Measurements from ENCODE around the gene PSMC2. TPM values are rescaled to one million over a fixed set of nuclear protein-coding genes. Genes with fewer than 3 reads are reported as not detected.

The PSMC2 gene
- total RNA-seq, 1 donor from 2014 or later, result 80.5 TPM

DNA sequence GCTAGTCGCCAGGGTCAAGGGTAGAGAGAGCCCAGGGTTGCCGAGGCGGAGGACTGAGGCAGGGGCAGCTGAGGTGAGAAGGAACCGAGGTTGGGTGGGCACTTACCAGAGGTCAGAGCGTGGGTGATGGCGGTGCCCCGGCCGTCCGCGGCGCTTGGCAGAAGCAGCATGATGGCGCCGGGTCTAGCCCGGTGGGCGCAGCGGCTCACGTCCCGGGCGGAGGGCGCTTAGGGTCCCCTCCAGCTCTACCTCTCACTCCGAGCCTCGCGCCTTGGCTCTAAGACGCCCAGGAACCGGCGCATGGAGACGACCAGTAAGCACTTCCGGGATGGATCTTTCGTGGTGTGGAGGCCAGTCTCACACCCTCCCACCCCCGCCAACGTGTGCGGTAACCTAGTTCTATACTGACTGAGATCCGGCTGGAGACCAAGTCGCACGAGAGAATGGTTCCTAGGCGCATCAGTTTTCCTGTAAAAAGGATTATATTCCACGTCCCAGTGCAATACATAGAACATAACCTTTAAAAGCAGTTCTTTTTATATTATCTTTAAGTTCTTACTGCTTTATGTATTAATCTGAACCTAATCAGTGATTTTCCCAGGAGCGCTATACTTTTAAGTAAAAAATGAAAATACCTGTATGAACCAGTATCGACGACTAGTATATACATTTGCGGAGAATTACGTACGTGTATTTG, 2.8 kb upstream of the PSMC2 start, which contains the start of gene DNAJC2:
DNAJC2 (minus strand) TSS at position 315 of the 697 bp plus-strand sequence; CDS start at position 170, 145 bp downstream.
- Mint-ChIP-seq H3K4me3 (ENCODE audit: unreplicated experiment) (peak within 1 kb of the TSS; percentile 99), H3K27ac (ENCODE audit: unreplicated experiment) (peak within 1 kb of the TSS; percentile 95), H3K4me1 (ENCODE audit: unreplicated experiment) (peaks cover 45% of the 10 kb centered on the region), H3K36me3 (ENCODE audit: low read depth, unreplicated experiment) (peaks cover 30% of the 10 kb centered on the region), H3K9me3 (ENCODE audit: unreplicated experiment) (no peaks in the 10 kb centered on the region), H3K27me3 (ENCODE audit: unreplicated experiment) (peaks cover 3% of the 10 kb centered on the region)
- peak; percentile 68 for DNase-seq (ENCODE audit: low spot score)
- TF ChIP-seq, protein P1, sequence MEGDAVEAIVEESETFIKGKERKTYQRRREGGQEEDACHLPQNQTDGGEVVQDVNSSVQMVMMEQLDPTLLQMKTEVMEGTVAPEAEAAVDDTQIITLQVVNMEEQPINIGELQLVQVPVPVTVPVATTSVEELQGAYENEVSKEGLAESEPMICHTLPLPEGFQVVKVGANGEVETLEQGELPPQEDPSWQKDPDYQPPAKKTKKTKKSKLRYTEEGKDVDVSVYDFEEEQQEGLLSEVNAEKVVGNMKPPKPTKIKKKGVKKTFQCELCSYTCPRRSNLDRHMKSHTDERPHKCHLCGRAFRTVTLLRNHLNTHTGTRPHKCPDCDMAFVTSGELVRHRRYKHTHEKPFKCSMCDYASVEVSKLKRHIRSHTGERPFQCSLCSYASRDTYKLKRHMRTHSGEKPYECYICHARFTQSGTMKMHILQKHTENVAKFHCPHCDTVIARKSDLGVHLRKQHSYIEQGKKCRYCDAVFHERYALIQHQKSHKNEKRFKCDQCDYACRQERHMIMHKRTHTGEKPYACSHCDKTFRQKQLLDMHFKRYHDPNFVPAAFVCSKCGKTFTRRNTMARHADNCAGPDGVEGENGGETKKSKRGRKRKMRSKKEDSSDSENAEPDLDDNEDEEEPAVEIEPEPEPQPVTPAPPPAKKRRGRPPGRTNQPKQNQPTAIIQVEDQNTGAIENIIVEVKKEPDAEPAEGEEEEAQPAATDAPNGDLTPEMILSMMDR (IDR thresholded peaks at IDR 0.05; ENCODE audit: unreplicated experiment), result no peak

DNA sequence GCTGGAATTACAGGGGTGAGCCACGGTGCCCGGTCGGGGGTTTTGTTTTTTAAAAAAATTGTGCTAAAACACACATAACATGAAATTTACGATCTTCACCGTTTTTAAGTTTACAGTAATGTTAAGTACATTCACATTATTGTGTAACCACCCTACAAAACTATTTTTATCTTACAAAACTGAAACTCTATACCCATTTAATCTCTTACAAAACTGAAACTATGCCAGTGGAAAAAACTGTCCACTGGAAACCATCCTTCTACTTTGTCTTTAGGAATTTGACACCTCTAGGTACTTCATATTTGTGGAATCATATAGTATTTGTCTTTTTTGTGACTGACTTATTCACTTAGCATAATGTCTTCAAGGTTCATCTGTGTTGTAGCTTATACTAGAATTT, 1.0 kb upstream of the PSMC2 start:
- peaks cover 12% of the 10 kb centered on the region for H3K36me3 Mint-ChIP-seq (ENCODE audit: low read depth, unreplicated experiment)
- H3K4me1 Mint-ChIP-seq (ENCODE audit: unreplicated experiment), result peaks cover 46% of the 10 kb centered on the region
- DNase-seq (ENCODE audit: low spot score), result no peak
- H3K27ac Mint-ChIP-seq (ENCODE audit: unreplicated experiment), result no peak overlapping the region
- H3K9me3 Mint-ChIP-seq (ENCODE audit: unreplicated experiment), result no peaks in the 10 kb centered on the region
- peaks cover 3% of the 10 kb centered on the region for H3K27me3 Mint-ChIP-seq (ENCODE audit: unreplicated experiment)
- H3K4me3 Mint-ChIP-seq (ENCODE audit: unreplicated experiment), result no peak overlapping the region
- TF ChIP-seq, protein P1 (IDR thresholded peaks at IDR 0.05; ENCODE audit: unreplicated experiment), result no peak

DNA sequence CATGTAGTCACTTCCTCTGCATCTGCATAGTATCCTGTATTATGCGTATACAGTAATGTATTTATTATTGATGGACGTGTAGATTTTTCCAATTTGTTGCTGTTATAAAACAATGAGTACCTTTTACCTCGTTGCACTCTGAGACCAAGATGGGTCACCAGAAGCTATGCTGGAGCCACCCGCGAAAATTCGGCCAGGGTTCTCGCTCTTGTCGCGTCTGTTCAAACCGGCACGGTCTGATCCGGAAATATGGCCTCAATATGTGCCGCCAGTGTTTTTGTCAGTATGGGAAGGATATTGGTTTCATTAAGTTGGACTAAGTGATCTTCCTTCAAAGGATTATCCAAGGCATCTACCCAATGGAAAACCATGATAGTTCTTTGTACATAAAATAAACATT, 1.0 kb downstream of the PSMC2 start:
- Mint-ChIP-seq H3K27ac (ENCODE audit: unreplicated experiment) (peak overlapping the region; percentile 99), H3K9me3 (ENCODE audit: unreplicated experiment) (no peaks in the 10 kb centered on the region), H3K36me3 (ENCODE audit: low read depth, unreplicated experiment) (peaks cover 6% of the 10 kb centered on the region), H3K4me3 (ENCODE audit: unreplicated experiment) (peak overlapping the region; percentile 98), H3K27me3 (ENCODE audit: unreplicated experiment) (peaks cover 3% of the 10 kb centered on the region), H3K4me1 (ENCODE audit: unreplicated experiment) (peaks cover 40% of the 10 kb centered on the region)
- DNase-seq (ENCODE audit: low spot score), result no peak
- TF ChIP-seq, protein P1 (IDR thresholded peaks at IDR 0.05; ENCODE audit: unreplicated experiment), result no peak

DNA sequence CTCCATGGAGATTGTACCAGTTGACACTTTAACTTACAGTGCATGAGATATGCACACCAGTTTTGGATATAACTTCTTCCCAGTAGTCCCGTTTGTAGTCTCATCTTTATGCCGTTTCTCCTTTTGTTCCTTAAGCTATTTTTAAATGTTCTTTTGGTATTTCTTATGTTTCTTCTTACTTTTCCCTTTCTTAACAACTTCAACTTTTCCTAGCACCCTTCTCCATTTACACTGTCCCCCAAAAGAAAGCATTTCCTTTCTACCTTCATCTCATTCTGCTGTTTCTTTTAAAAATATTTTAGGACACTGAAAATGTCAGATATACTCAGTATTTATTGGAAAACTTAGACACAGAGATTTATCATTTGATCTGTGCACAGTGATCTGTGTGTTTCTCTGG, 1.5 kb downstream of the PSMC2 start:
- Mint-ChIP-seq H3K36me3 (ENCODE audit: low read depth, unreplicated experiment) (peaks cover 3% of the 10 kb centered on the region), H3K9me3 (ENCODE audit: unreplicated experiment) (no peaks in the 10 kb centered on the region), H3K4me1 (ENCODE audit: unreplicated experiment) (peaks cover 35% of the 10 kb centered on the region), H3K4me3 (ENCODE audit: unreplicated experiment) (peak overlapping the region; percentile 98), H3K27ac (ENCODE audit: unreplicated experiment) (peak overlapping the region; percentile 70), H3K27me3 (ENCODE audit: unreplicated experiment) (peaks cover 2% of the 10 kb centered on the region)
- TF ChIP-seq, protein P1 (IDR thresholded peaks at IDR 0.05; ENCODE audit: unreplicated experiment), result no peak
- DNase-seq (ENCODE audit: low spot score), result no peak

DNA sequence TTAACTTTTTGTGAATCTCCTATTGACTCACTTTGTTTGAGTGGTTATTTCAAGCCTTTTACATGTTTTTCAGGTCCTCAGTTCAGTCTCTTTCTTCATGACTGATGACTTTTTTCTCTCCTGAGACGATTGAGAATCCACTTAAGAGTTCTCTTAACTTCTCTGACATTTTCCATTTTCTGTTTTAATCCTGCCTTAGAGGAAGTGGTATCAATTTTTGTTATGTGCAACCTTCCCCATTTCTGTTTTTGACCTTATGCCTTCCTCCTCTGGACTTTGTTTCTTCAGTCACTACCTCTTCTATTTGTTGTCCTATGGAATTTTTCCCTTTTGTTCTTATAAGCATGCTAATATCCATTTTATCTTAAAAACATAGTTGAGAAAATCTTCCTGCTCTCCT, 2.4 kb downstream of the PSMC2 start:
- H3K27me3 Mint-ChIP-seq (ENCODE audit: unreplicated experiment), result no peaks in the 10 kb centered on the region
- H3K9me3 Mint-ChIP-seq (ENCODE audit: unreplicated experiment), result no peaks in the 10 kb centered on the region
- peaks cover 29% of the 10 kb centered on the region for H3K4me1 Mint-ChIP-seq (ENCODE audit: unreplicated experiment)
- H3K27ac Mint-ChIP-seq (ENCODE audit: unreplicated experiment), result peak overlapping the region; percentile 50
- H3K4me3 Mint-ChIP-seq (ENCODE audit: unreplicated experiment), result peak overlapping the region; percentile 32
- no peaks in the 10 kb centered on the region for H3K36me3 Mint-ChIP-seq (ENCODE audit: low read depth, unreplicated experiment)
- DNase-seq (ENCODE audit: low spot score), result no peak
- TF ChIP-seq, protein P1 (IDR thresholded peaks at IDR 0.05; ENCODE audit: unreplicated experiment), result no peak

Measured in endothelial cell (in vitro differentiated cells).